ENCODE results near the gene JUNB. TPM values are rescaled to one million over a fixed set of nuclear protein-coding genes. Genes with fewer than 3 reads are reported as not detected.

Gene JUNB
- total RNA-seq, 1 experiment from 2014 or later = 49.7 TPM

DNA sequence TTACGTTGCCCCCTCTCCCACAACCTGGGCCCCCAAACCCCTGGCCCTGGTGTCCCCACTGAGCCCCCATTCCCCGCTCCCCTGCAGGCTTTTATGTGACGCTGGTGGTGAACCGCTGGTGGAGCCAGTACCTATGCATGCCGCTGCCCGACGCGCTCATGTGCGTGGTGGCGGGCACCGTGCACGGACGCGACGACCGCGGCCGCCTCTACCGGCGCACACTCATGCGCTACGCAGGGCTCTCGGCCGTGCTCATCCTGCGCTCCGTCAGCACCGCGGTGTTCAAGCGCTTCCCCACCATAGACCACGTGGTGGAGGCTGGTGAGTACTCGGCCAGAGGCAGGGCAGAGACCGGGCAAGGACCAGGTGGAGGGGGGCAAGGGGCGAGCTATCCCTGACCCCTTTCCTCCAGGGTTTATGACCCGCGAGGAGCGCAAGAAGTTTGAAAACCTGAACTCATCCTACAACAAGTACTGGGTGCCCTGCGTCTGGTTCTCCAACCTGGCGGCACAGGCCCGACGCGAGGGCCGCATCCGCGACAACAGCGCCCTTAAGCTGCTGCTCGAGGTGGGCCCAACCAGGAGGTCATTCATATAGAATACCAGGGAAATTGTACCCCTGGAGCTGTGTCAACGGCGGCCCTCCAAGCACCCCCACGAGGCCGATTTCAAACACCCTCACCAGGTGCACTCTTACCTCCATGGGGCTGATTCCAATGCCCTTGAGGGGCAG lies 36.7 kb upstream of the JUNB start:
- Histone ChIP-seq H3K27ac (ENCODE audit: low read length) (no peak overlapping the region), H3K27me3 (ENCODE audit: control insufficient read depth, insufficient read depth, low read length) (no peaks in the 10 kb centered on the region), H3K4me1 (ENCODE audit: control insufficient read depth, insufficient read depth, low read length) (peaks cover 3% of the 10 kb centered on the region), H3K4me3 (ENCODE audit: low read depth in 2 of 2, low read length in 2 of 2) (no peak overlapping the region), H3K9me3 (ENCODE audit: control insufficient read depth, insufficient read depth, low read depth, low read length) (no peaks in the 10 kb centered on the region), H3K36me3 (ENCODE audit: control insufficient read depth, insufficient read depth, low read length) (no peaks in the 10 kb centered on the region)
- POLR2A ChIA-PET = interaction anchor here (0.6 kb wide), 1 partner anchor 27 kb away, joined by 9 read pairs; no protein-coding TSS in a partner anchor
- no peak for TF ChIP-seq POLR2AphosphoS5 (IDR thresholded peaks at IDR 0.05; ENCODE audit: low read depth, low read length)
- TF ChIP-seq, protein P1, sequence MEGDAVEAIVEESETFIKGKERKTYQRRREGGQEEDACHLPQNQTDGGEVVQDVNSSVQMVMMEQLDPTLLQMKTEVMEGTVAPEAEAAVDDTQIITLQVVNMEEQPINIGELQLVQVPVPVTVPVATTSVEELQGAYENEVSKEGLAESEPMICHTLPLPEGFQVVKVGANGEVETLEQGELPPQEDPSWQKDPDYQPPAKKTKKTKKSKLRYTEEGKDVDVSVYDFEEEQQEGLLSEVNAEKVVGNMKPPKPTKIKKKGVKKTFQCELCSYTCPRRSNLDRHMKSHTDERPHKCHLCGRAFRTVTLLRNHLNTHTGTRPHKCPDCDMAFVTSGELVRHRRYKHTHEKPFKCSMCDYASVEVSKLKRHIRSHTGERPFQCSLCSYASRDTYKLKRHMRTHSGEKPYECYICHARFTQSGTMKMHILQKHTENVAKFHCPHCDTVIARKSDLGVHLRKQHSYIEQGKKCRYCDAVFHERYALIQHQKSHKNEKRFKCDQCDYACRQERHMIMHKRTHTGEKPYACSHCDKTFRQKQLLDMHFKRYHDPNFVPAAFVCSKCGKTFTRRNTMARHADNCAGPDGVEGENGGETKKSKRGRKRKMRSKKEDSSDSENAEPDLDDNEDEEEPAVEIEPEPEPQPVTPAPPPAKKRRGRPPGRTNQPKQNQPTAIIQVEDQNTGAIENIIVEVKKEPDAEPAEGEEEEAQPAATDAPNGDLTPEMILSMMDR (IDR thresholded peaks at IDR 0.05) = no peak
- TF ChIP-seq TCF7L2 (IDR thresholded peaks at IDR 0.05; ENCODE audit: low read depth, low read length) = no peak
- intact Hi-C loops (cut with micrococcal nuclease; ENCODE audit: unreplicated experiment) (no loop called here), in situ Hi-C loops (cut with HindIII; ENCODE audit: low pct_unique_long_range_greater_than_20kb, low sequenced_read_pairs) (no loop called here)
- CTCF ChIA-PET = interaction anchor here (0.6 kb wide), 1 partner anchor 74 kb away, joined by 3 read pairs; no protein-coding TSS in a partner anchor
- BruUV-seq (replicated peaks) = no TSS peak
- ATAC-seq (no peak), DNase-seq (ENCODE audit: low read depth, low spot score) (no peak)

DNA sequence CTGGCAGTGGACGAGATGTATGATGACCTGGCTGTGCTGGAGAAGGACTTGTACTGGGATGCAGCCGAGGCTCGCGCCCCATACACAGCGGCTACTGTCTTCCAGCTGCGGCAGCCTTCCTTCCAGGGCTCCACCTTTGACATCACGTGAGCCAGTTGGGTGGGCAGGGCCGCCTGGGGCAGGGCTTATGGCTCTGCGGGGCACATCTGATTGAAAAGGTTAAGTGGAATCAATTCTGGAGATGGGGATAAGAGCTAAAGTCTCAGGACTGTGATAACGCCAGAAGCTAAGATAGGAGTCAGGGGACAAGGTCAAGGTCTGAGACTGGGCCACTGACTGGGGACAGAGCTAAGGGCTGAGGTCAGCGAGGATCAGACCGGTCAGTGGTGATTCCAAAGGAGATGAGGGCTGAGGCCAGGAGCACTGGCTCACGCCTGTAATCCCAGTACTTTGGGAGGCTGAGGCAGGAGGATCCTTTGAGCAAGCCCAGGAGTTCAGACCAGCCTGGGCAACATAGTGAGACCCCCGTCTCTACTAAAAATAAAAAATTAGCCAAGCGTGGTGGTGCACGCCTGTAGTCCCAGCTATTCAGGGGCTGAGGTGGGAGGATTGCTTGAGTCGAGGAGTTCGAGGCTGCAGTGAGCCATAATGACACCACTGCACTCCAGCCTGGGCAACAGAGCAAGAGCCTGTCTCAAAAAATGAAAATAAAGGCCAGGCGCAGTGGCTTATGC lies 35.0 kb upstream of the JUNB start:
- Histone ChIP-seq H3K27me3 (ENCODE audit: control insufficient read depth, insufficient read depth, low read length) (no peaks in the 10 kb centered on the region), H3K4me3 (ENCODE audit: low read depth in 2 of 2, low read length in 2 of 2) (no peak overlapping the region), H3K4me1 (ENCODE audit: control insufficient read depth, insufficient read depth, low read length) (no peaks in the 10 kb centered on the region), H3K36me3 (ENCODE audit: control insufficient read depth, insufficient read depth, low read length) (no peaks in the 10 kb centered on the region), H3K9me3 (ENCODE audit: control insufficient read depth, insufficient read depth, low read depth, low read length) (no peaks in the 10 kb centered on the region), H3K27ac (ENCODE audit: low read length) (no peak overlapping the region)
- ChIA-PET POLR2A (interaction anchor here (0.6 kb wide), 1 partner anchor 12 kb away, joined by 3 read pairs; no protein-coding TSS in a partner anchor), CTCF (no interaction called here)
- no TSS peak for BruUV-seq (replicated peaks)
- DNase-seq (ENCODE audit: low read depth, low spot score) (no peak), ATAC-seq (no peak)
- TF ChIP-seq, protein P2, sequence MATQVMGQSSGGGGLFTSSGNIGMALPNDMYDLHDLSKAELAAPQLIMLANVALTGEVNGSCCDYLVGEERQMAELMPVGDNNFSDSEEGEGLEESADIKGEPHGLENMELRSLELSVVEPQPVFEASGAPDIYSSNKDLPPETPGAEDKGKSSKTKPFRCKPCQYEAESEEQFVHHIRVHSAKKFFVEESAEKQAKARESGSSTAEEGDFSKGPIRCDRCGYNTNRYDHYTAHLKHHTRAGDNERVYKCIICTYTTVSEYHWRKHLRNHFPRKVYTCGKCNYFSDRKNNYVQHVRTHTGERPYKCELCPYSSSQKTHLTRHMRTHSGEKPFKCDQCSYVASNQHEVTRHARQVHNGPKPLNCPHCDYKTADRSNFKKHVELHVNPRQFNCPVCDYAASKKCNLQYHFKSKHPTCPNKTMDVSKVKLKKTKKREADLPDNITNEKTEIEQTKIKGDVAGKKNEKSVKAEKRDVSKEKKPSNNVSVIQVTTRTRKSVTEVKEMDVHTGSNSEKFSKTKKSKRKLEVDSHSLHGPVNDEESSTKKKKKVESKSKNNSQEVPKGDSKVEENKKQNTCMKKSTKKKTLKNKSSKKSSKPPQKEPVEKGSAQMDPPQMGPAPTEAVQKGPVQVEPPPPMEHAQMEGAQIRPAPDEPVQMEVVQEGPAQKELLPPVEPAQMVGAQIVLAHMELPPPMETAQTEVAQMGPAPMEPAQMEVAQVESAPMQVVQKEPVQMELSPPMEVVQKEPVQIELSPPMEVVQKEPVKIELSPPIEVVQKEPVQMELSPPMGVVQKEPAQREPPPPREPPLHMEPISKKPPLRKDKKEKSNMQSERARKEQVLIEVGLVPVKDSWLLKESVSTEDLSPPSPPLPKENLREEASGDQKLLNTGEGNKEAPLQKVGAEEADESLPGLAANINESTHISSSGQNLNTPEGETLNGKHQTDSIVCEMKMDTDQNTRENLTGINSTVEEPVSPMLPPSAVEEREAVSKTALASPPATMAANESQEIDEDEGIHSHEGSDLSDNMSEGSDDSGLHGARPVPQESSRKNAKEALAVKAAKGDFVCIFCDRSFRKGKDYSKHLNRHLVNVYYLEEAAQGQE (IDR thresholded peaks at IDR 0.05; ENCODE audit: insufficient read depth in 1 of 2, low read depth in 2 of 2, low read length in 1 of 2) = no peak
- no peak for TF ChIP-seq SIN3A (IDR thresholded peaks at IDR 0.05; ENCODE audit: borderline replicate concordance, insufficient read depth, low read depth, low read length)
- intact Hi-C loops (cut with micrococcal nuclease; ENCODE audit: unreplicated experiment) (no loop called here), in situ Hi-C loops (cut with HindIII; ENCODE audit: low pct_unique_long_range_greater_than_20kb, low sequenced_read_pairs) (no loop called here)
